ENCODE measurements around the gene MYH3.
"Not testable (repeated sequence)": the region's sequence is repeated elsewhere in the genome, so short reads cannot be mapped to it uniquely, and the experiment has no call there.

The MYH3 gene

DNA sequence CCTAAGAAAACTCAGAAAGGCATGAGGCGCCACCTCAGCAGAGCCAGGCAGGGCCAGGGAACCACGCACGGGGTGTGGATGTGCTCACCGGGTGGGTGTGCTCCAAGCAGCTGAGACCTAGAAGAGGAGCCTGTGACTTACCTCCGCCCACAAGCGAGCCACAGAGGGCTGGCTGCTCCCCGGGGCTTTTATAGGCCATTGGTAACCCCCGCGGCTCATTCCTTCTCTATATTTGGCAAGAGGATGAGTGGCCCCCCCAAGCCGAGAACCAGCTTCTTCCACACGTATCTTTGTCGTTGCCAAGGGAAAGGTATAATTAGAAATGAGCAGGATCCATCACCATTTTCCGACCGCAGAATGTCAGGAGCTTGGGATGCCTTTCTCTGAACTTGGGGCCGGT lies at the start of gene MYH3:
MYH3 (minus strand) TSS at position 162 of the 400 bp plus-strand sequence. CDS start 2,245 bp downstream, outside the sequence.
- no peak within 1 kb of the TSS for H3K27ac ChIP-seq
- TF ChIP-seq, protein P1, sequence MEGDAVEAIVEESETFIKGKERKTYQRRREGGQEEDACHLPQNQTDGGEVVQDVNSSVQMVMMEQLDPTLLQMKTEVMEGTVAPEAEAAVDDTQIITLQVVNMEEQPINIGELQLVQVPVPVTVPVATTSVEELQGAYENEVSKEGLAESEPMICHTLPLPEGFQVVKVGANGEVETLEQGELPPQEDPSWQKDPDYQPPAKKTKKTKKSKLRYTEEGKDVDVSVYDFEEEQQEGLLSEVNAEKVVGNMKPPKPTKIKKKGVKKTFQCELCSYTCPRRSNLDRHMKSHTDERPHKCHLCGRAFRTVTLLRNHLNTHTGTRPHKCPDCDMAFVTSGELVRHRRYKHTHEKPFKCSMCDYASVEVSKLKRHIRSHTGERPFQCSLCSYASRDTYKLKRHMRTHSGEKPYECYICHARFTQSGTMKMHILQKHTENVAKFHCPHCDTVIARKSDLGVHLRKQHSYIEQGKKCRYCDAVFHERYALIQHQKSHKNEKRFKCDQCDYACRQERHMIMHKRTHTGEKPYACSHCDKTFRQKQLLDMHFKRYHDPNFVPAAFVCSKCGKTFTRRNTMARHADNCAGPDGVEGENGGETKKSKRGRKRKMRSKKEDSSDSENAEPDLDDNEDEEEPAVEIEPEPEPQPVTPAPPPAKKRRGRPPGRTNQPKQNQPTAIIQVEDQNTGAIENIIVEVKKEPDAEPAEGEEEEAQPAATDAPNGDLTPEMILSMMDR (IDR thresholded peaks at IDR 0.05): no peak
- TF ChIP-seq ZFX (IDR thresholded peaks at IDR 0.05; ENCODE audit: borderline replicate concordance): no peak

DNA sequence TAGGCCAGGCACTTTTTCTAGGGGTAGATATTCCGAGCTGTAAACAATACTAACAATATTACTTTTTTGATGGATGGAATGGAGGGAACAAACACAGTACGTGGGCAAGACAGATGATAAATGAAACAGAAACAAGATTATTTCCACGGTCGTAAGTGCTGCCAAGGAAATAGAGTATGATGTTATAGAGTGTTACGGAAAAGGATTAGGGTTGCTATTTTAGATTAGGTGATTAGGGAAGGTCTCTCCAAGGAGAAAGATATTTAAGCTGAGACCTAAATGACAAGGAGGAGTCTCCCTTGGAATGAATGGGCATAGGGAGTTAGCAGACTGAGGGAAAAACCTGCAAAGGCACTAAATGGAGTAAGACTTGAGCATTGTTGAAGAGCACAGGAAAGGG lies 48.6 kb upstream of the MYH3 start:
- no peak for TF ChIP-seq ZFX (IDR thresholded peaks at IDR 0.05; ENCODE audit: borderline replicate concordance)
- TF ChIP-seq, protein P1 (IDR thresholded peaks at IDR 0.05): no peak
- no peak overlapping the region for H3K27ac ChIP-seq

GRCh38 chr17:10702574-10702973 lies 45.5 kb upstream of the MYH3 start:
- TF ChIP-seq ZFX (IDR thresholded peaks at IDR 0.05; ENCODE audit: borderline replicate concordance): no peak
- TF ChIP-seq, protein P1 (IDR thresholded peaks at IDR 0.05): no peak
- H3K27ac ChIP-seq: no peak overlapping the region

- no peak overlapping the region for H3K27ac ChIP-seq
- TF ChIP-seq, protein P1 (IDR thresholded peaks at IDR 0.05): no peak
- no peak for TF ChIP-seq ZFX (IDR thresholded peaks at IDR 0.05; ENCODE audit: borderline replicate concordance)
These were observed 42.7 kb upstream of the MYH3 start for GRCh38 chr17:10699856-10700255.

GRCh38 chr17:10698096-10698818 lies 41.1 kb upstream of the MYH3 start:
- H3K27ac ChIP-seq: peak overlapping the region; percentile 64
- no peak for TF ChIP-seq ZFX (IDR thresholded peaks at IDR 0.05; ENCODE audit: borderline replicate concordance)
- TF ChIP-seq, protein P1 (IDR thresholded peaks at IDR 0.05): no peak

DNA sequence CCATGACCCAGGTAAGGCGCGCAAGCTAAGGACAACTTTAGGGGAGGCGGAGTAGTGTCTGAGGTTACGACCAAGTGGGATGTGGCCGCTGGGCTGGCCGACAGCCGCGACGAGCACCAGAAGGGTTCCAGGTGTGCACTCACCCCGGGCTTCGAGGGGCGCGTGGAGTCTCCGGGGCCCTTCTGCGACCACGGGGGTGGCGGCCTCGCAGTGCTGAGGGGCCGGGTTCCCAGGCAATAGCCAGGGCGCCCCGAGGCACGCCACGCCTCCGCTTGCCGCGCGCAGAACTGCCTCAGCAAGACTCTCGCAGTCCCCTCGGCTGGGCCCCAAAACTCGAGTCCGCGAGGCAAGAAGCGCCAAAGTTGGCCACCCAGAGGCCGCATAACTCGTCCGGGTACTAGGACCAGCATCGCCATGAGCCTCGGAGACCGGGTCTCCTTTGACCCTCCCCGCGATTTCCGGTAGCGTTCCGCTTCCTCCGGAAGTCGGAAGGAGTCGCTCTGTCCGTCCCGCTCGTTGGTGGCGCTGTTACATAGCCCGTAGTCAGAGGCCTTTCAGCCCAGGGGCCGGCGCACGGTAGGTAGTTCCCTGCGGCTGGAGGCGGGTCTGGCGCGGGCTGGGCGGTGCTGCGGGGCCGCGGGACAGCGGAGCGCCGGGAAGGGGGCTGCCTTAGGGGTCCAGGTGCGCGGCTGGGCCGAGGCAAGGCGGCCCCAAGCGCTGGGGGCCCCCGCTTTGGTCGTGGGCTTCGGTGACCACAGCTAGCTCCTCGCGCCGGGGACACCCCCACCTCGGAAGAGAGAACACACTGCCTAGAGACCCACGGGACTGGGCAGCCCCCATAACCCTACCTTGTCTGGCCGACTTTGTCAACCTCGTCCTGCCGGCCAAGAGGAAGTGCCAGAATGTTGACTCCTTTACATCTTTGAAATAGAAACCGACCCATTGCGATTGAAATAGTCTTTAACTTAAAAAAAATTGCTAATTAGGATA lies 40.3 kb upstream of the MYH3 start, which contains the start of the genes ADPRM and SCO1:
ADPRM (plus strand) TSS at position 503 of the 990 bp plus-strand sequence. CDS start 7,333 bp downstream, outside the sequence.
SCO1 (minus strand) TSS at position 442 of the 990 bp plus-strand sequence; CDS start at position 416, 26 bp downstream.
- peak within 1 kb of the TSS; percentile 64 for H3K27ac ChIP-seq
- TF ChIP-seq ZFX (IDR thresholded peaks at IDR 0.05; ENCODE audit: borderline replicate concordance): no peak
- TF ChIP-seq, protein P1 (IDR thresholded peaks at IDR 0.05): peak; percentile 35

GRCh38 chr17:10695875-10696407 lies 38.8 kb upstream of the MYH3 start:
- H3K27ac ChIP-seq: not testable (repeated sequence)
